GM19455 (cell line): Measurements from ENCODE around the gene LAMC2.

Experiments used
- ATAC-seq: cut with Tn5 transposase; IDR thresholded peaks from one replicate; pipeline ENCODE4 v1.9.1; 2021; ENCODE audit not compliant: unreplicated experiment

LAMC2 gene

DNA sequence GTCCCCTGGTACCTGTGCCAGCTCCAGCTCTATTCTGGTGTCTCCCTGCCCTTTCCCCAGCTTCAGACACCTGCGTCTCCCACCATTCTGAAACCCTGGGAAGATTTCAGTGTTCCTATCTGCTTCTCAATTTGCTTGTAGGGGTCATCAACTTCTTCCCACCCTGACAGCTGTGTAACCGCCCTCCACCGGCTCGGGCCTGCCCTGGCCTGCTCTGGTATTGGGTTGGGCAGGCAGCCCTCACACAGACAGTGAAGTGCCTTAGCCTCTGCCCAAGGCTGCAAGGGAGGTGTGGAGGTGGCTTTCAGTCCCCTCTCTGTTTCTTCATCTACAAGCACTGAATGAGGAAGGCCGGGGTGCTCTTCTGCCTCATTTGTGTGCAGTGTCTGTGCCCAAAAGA is 97.2 kb downstream of the LAMC2 start:
- no peak for ATAC-seq

DNA sequence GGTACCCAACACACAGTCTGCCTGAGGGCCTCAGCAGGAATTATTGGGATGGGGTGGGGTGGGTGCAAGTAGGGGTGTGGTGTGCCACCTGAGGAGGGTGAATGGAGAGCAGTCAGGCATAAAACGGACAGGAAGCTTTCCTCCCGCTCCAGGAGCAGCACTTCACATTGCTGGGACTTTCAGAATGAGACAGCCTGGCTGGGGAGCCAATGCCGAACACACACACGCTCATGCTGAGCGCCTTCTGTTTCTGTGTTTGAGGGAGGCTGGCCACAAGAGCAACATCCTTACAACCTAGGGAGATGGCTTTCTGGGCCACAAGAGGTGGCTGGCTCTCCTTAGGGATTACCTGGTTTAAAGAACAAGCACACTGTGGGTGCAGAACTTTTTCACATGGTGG is 98.0 kb downstream of the LAMC2 start:
- ATAC-seq: no peak

DNA sequence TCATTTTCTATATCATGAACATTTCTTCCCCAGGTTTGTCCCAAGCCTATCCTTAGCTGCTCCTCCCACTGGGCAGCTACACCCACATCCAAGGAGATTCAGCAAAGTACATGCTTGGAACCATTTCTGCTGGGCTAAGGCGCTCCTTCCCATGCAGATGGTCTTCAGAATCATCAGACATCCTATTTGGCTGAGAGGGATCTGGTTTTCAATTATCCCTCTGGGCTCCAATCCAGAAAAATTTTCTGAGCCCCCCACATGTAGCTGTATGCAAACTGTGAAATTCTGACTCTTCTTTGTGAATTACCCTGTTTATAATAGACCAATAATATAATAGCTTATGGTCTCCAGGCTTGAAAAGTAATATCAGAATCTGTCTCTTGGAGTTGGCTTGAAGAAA is 99.2 kb downstream of the LAMC2 start:
- no peak for ATAC-seq

DNA sequence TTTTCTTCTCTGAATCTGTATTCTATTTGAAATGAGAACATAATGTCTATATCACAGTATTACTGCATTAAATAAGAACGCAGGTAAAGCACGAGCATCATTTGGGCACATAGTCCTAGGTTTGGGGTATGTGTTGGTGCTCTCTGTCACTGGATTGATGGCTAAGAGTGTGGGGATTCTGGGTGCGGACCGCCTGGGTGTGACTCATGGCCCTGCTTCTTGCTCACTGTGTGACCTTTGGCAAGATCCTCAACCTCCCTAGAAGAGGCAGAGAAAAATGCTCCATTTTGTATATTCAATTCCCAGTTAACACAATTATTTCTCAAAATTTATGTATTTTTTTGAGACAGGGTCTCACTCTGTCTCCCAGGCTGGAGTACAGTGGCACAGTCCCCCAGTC is 99.7 kb downstream of the LAMC2 start:
- ATAC-seq: no peak

DNA sequence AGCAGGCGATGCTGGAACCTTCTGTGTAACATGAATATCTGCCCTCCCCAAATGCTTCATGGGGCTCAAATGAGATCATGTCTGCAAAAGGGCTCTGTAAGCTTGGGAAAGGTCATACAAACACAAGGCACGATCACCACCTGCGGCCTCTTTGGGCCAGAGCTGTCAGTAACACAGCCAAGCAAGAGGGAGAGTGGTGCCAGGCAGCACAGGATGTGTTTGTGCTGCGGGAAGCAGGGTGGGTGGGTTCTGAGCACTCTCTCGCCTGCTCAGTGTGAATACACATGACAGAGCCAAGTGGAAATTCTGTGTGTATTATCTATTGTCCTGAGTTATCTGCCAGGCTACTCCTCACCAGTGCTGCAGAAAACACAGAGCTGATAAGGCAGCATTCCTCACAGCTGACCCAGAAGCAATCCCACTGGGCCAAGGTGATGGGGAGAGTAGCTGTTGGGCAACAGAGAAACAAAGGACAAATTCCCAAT is 101.2 kb downstream of the LAMC2 start:
- ATAC-seq: no peak

DNA sequence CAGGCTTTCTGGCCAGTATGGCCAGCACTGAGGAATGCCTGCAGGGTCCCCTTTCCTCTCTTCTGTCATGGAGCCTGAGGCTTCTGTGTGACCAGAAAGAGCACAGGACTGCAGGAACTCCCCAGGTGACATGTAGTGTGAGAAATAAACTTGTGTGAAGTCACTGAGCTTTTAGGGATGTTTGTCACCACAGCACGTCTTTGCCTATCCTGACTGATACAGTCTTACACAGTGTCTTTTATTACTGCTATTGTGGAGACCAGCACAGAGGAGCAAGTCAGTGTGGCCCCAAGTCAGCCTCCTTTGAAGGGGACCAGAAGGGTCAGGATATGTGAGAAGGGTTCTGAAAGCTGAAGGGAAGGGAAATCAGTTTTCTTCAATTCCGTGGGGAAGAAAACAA is 102.5 kb downstream of the LAMC2 start:
- ATAC-seq: no peak

DNA sequence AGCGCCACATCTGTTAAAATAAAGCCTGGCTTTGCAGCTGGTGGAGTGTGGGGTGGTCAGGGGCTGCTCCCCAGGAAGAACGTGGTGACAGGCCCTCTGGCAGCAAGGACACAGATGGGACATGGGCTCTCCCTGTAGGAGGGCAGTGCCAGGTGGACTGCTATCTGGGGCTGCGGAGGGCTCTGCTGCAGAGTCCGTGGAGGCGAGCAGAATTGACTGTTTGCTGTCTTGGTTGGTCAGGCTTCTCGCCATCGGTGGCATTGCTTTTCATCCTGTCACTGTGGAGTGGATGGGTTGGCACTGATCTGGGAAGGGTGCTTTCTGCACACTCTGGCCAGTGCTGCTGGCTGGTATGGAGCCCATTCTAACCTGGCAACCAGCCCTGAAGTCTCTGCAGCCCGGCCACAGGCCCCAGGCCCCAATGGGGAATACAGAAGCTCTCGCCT is 103.0 kb downstream of the LAMC2 start:
- no peak for ATAC-seq

DNA sequence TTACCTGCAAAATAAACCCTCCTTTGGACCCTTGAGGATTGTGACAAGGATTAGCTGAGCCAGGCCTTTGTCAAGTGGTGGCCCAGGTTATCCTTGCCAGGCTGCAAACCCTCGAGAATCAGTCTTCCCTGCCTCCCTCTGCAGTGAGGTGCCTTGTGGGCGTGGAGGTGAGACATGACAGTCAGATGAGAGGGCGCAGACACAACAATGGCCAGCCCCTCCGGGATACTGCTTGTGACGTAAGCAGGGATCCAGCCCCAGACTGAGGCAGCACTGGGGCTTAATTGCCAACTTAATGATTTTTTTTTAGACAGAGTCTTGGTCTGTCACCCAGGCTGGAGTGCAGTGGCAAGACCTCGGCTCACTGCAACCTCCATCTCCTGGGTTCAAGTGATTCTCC is 104.6 kb downstream of the LAMC2 start:
- ATAC-seq: no peak

DNA sequence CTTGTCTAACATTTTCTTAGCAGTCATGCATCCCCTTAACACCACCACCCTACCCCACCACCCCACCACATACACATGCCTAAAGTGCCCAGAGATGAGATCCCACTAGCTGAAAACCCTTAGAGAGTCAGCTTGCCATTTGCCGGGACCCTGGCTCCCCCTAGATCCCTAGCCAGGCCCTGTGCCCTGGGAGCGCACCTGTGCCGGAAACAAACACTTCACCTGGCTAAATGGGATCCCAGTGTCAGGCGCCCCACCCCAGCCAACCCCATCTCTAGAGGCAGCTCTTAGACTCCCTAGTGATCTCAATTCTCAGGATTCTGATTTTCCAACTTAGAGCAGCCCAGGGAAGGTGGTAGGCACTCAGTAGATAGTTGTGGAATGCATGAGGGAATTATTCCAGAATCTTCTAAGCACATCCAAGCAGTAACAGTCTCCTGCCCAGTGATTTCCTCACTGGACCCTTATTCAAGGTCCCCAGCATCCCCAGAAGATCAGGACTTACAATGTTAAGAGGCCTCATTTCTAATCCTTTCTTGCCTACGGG is 105.2 kb downstream of the LAMC2 start:
- ATAC-seq: no peak

DNA sequence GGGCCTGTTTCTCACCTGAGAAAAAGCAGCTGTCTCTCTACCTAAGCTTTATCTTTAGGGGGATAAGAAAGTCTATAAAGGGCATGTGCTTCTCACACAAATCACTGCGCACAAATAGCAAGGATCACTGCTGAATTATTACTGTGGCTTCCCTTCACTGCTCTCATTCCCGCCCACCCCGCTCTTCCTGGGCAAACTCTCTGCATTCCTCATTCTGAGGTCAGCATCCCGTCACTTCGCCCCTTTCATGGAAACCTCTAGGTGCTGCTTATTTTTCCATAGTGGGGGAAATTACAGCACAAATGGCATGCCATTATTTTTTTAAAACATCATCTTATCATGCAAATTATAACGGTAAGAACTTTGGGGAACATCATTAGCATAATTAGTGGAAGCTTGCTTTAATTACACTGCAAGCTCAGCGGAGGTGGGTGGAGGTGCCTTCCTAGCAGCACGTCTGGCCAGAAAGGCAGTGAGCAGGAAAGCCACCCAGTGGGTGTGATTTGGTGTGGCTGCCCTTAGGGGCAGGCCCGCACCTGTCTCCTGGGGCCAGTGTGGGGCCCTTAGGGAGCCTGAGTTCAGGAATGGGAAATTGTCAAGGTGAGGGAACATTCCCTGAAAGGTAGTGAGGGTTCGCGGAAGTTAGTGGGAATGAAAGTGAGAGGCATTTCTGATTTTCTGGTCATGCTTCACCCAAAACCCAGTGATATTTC is 105.9 kb downstream of the LAMC2 start:
- ATAC-seq: no peak

DNA sequence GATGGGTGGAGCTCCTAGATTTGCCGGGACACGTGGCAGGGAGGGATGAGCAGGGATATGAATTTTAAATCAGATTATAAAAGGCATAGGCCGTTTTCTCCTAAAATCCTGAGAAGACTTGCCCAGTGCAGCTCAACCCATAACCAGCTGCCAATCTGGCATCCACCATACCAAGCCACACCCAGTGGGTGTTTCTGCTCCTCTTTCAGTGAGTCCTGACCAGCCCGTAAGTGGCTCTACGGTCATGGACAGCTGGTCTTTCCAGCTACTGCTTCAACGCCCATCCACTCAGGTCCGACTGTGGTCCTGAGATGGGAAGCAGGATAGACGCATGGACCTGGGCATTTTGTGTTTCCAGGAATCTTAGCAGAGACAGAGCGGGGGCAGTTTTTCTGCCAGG is 107.2 kb downstream of the LAMC2 start:
- no peak for ATAC-seq

DNA sequence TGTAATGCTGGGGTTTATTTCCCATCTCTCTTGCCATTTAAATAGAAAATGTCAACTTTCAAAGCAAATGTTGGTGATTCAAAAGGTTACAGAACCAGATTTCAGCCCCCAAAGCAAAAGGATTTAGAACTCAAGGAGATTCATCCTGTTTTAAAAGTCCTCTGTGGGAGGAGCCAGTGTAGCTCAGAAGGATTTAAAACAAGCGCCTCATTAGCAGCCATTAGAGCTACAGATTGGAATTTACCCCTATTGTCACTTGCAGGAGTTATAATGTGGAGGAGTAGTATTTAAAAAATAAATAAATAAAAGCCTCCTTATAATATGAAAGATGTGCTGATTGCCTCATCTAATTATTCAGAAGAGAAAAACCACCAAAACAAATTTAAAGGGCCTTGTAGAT is 107.8 kb downstream of the LAMC2 start:
- ATAC-seq: no peak
